GM21723 (cell line): ENCODE results near the gene AGPAT4.
"Not testable (repeated sequence)": the region's sequence is repeated elsewhere in the genome, so short reads cannot be mapped to it uniquely, and the experiment has no call there.

Experiments
- ATAC-seq: cut with Tn5 transposase; IDR thresholded peaks from one replicate; pipeline ENCODE4 v1.9.1; 2021; ENCODE audit warnings: mild to moderate bottlenecking, moderate library complexity; ENCODE audit not compliant: unreplicated experiment

Gene AGPAT4

DNA sequence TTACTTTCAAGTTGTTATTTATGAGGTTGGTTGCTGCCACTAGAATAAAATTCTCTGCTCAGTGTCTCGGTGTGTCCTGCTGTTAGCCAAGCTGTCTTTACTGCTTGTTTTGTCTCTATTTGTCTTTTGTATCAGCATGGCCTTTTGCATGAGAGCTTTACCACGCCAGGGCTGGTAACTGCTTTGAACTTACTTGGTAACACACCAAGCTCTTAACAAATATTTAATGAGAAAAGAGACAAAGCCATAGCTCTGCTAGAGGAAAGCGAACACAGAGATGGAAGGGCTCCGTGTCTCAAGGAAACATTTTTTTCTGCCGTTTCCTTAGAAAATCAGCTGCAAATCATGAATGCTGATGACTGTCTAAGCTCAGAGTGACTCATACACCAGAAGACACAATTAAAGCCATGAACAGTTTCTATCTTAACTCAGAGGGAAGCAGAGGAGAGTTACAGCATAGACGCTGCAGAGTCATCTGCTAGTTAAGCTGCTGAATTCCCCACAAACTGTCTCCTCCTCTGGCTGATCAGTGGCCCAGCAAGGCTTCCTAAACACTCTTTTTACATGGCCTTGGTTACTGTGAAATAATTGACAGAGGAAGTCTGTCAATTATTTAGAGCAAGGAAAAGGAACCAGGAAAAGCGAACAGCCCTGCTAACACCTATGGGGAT is 44.8 kb downstream of the AGPAT4 start:
- peak; percentile 48 for ATAC-seq

DNA sequence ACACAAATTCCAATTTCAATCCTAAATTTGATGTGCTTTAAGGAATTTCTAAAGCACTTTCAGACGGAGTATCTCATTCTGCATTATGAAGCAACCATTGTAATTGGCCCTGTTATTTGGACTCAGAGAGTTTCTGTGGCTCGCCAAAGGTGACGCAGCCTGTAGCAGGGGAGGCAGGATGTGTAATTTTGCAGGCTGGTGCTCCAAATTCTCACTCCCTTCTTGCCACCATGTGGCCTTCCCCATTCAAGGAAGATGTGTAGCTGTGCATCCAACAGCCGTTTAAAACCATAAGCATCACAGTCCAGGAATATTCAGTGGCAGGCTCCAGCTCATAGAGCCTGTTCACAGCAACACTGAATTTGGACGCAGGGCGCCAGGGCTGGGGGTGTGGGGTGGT is 45.8 kb downstream of the AGPAT4 start:
- ATAC-seq, result no peak

DNA sequence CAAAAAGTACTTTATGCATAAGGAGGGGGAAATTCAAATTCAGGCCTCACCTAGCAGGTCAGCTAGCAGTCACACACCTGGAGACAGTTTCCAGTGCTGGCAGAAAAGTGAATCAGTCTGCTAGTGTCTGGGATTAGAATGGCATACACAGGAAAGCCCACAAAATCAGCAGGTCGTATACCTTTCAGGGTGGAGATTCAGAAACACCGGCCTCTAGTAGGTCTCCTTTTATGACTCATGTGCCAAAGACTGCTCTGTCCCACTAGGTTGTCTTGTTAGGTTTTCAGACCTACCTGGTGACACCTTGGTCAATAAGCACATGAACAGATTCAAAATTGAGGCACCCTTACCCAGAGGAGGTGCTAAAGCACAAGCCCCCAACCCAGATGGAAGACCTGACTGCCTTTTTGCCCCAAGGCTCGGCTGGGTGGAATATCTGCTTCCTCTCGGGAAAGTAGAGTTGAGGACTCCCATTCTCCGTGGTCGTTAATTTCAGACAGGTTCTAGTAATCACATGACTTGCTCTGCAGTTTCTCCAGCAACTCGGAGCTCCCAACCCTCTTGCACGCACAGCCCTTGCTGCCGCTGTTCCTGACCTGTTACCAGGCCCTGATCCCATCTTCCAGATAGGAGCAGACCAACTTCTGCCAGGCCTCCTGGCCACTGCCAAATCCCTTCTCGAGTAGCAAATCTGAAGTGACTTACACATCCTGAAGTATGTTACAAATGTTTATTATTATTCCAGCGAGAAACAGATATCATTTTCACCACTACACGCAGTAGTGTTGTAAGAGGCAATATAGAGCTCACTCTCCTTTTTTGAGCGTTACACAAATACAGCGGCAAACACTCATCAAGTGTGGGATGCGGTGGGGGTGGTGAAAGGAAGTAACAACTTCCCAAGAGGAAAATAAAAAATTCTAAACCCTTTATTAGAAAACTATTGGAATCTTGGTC is 46.6 kb downstream of the AGPAT4 start:
- peak; percentile 13 for ATAC-seq

DNA sequence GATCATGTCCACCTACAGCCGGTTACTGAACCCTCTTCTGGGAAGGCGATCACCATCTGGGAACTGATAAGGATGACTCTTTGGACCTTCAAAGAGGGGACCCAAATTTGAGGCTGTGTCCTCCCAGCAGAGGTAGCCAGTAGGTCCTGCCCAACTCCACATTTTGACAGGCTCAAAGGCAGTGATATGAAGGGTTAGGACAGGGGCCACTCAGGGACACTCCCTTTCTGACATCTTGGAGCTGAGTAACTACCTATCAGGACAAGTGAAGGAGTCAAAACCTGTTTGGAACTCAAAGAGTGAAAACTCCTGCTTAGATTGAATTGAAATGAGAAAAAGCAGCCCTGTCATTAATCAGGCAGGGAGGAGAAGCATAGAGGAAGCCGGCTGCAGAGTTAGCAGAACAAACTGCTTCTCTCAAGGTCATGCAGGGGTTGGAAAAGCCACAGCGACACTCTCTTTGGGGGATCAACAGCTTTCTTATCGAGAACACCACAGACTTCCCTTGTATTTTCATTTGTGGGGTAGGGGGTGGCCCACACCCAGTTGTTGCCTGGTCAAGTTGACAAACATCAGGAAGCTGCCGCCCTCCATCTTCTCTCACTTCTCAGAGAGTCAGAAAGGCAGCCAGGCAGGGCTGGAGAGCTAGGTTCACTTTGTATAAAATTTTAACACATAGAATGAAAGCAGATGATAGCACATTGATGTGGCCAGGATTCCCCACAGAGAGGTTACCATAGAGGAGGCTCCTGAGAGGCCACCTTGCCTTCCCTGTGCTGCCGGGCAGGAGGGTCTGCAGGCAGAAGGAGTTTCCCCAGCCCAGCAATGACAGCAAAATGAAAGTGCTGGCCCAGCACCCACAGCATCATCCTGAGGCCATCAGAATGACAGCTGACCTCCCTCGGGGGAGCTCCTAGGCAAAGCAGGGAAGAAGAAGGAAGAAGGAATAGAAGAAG is 47.6 kb downstream of the AGPAT4 start:
- peak; percentile 64 for ATAC-seq

DNA sequence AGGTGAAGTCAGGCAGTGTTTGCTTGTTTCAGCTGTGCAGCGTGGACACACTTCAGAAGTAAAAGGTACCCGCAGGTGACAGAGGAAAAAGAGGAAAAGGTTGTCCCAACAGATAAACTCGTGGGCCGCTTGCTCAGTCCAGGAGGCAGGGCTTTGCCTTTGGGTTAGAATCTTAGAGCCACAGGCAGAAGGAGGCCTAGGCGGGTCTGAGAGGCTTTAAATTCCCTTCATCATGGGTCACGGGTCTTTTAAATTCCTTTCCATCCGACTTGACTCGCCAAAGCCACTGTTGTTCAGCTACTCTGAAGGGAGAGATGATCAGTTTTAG is 48.2 kb downstream of the AGPAT4 start:
- no peak for ATAC-seq

DNA sequence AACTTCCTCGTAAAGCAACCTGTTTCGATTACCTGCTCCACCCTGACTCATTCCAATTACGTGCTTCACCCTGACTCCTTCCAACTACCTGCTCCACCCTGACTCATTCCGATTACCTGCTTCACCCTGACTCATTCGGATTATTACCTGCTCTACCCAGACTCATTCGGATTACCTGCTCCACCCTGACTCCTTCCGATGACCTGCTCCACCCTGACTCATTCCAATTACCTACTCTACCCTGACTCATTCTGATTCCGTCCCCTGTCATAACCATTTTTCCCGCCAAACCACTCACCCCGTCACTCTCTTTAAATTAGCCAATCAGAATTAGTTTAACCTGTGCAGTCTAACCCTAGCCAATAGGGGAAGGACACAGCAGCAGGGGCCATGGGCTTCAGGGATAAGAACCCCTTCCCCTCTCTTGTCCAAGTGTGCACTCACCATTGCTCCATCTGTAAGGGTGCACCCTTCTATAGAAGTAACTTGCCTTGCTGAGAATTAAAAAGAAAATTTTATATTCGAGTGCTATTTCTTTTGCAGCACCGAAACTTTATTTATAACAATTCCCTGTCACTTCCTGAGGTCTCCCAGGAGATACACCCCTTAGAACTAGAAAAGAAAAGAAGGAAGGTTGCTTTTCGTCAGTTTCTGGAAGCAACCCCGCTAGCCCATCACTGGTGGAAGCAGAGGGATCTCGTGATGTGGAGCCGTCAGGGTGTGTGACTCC is 48.7 kb downstream of the AGPAT4 start:
- not testable (repeated sequence) for ATAC-seq

DNA sequence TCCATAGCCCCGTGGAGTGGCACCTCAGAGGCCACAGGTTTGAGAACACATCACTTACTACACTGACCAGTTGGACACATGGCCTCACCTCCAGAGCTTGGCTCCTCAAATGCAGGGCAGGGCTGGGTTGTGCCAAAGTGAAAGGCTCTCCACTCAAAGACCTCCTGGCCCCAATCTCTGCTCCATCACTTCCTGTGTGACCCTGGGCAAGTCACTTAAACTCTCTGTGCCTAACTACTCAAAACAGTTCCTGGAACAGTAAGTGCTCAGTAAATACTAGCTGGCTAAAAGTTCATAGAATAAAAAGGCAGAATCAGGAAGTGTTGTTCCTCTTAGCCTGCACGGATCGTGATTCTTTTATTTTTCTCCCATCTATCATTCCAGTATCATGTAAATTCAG is 50.2 kb downstream of the AGPAT4 start:
- no peak for ATAC-seq

DNA sequence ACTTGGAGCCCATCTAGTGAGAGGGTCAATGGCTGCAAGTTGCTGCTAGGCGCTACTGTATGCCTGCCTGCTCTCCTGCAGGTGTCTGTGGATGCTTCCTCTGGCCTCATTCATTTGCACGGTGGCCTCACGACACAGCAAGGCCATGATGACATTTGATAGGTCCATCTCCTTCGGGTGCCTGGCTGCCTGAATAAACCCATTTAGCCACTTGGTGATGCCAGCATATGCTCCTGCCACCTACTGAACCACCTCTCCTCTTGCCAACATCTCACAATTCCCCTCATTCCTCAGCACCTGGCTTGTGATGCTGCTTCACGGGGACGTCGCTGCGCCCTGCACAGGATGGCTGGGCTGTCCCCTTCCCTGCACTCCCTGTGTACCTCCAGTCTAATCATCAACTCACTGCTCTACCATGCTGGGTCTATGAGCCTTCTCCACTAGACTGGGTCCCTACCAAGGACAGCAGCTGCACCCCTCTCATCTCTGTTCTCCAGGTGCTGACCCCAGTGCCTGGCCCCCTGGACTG is 51.1 kb downstream of the AGPAT4 start:
- ATAC-seq, result no peak

DNA sequence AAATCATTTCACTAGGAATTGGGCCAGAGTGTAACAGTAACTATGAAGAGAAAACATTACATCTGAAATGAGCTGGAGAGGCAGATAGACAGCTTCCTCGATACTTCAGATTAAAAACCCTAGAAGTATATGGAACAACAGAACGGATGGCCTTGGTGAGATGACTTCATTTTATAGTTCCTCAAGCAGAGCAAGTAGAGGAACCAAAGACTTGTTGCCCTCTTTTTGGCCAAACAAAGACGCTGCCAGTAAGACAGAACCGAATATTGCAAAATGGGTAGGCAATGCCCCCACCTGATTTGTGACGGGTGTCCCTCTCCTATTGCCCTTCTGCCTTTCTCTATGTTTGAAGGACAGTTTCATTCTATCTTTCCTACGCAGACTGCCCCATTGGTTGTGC is 53.5 kb downstream of the AGPAT4 start:
- ATAC-seq, result no peak

DNA sequence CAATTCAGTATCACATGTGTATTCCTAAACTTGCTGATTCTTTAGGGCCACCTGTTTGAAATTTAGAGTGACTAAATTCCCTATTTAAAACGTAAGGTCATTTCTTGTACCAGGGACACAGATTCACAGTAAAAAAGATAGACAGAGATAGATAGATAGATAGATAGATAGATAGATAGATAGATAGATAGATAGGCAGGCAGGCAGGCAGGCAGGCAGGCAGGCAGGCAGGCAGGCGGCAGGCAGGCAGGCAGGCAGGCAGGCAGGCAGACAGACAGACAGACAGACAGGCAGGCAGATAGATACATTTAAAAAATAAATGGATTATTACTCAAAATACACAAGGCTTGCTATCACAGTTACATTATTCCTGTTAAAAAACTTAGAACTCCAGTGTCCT is 54.2 kb downstream of the AGPAT4 start:
- no peak for ATAC-seq

DNA sequence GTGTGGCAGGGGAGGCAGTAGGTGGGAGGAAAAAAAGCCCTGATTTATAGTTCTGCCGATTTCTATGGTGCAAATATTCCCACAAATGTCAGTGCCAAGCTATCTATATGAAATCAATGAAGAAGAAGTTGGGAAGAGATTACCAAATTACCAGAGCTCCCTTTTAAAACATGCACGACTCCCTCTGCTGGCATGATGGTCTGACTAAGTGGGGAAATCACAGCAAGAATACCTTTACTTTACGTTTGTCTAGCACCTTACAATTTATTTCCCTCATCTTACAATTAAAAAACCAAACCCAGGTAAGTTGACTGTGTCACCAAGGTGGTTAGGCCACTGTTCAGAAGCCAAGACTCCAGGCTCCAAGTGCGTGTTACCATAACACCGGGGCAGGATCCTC is 55.6 kb downstream of the AGPAT4 start:
- no peak for ATAC-seq

DNA sequence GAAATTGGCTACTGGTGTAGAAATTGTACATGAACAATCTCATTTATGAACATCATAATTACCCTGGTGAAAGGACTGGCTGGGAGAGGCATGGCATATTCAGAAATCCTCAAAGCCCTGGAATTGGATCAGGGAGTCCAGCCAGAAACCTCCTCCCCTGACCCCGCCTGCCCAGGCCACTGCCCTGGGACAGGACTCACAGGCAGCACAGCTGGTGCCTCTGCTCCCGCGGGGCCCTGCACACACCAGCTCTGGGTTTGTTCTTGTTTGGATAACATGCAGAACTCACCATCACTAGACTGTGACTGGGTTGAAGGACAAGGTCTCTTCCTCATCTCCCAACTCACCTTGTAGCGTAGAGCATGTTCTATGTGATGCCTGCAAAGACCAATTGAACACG is 56.2 kb downstream of the AGPAT4 start:
- ATAC-seq, result no peak

DNA sequence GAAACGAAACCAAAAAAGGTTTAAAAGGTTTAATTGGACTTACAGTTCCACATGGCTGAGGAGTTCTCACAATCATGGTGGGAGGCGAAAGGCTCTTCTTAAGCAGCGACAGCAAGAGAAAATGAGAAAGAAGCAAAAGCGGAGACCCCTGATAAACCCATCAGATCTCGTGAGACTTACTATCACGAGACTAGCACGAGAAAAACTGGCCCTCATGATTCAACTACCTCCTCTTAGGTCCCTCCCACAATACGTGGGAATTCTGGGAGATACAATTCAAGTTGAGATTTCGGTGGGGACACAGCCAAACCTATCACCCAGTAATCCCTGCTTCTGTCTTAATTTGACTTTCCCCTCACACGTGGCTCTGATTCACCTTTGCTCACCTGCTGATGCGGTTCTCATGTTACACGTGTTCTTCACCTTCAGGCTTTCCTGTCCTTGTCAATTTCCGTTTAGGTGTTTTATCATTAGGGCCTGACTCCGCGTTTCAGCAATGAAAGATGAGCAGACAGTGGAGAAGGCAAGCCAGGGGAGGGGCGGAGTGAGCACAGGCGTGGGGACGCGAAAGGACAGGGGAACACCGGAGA is 57.1 kb downstream of the AGPAT4 start:
- no peak for ATAC-seq

DNA sequence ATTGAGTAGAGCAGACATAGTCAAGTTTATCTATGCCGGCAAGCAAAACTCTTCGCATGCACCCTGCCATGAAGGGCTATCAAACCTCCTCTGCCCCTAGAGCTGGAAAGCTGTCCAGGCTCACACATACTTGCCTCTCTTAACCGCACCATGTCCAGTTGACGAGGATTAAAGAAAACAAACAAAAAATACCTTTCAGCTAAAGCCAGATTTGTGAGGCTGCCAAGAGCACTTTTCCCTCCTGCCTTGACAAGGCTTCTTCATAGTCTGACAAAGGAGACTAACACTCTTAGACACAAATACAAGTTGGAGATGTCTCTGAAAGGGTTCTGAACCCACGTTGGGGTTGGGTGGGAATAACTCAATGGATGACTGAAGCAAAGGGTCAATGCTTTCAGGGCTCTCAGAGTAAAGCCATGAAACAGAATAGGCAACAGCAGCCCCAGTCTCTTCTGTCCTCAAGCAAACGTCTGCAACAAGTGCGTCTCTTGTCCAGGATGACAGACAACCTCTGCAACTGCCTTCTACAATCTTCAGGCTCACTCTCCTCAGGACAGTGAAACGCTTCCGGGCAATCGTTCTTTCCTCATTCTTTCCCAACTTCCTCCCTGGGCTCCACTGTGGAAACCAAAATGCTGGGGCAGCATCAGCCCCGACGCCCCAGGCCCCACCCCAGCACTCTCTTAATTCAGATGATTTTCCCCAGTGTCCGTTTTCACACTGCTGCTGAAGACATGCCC is 57.8 kb downstream of the AGPAT4 start:
- ATAC-seq, result no peak

DNA sequence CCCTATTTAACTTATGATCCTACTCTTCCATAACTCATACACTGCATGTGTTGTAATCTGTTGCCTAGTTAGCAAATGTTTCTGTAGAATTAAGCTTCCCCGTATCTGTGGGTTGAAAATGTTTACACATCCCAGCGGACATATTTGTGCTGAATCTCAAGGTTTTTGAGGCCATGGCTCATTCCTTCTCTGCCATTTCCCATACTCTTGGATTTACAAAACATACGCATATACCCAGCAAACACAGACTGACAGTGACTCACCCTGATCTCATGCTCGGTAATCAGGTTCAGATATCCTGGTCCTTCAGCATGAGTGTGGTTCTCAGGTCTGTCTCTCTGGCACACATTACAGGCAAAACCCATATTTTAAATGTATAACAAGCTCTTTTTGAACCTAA is 58.7 kb downstream of the AGPAT4 start:
- no peak for ATAC-seq

DNA sequence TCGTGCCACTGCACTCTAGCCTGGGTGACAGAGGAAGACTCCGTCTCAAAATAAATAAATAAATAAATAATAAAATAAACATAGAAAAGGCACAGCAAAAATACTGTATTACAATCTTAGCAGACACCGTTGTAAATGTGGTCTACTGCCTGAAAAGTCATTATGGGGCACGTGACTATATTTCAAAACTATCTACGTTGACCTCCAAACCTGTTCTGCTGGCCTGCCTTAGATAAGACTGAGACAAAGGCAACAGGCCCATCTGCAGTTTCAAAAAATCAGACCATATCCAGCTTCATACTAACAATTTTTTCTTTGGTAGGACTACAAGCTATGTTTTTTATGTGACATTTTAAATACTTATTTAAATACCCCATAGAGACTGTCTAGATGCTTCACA is 59.1 kb downstream of the AGPAT4 start:
- no peak for ATAC-seq

DNA sequence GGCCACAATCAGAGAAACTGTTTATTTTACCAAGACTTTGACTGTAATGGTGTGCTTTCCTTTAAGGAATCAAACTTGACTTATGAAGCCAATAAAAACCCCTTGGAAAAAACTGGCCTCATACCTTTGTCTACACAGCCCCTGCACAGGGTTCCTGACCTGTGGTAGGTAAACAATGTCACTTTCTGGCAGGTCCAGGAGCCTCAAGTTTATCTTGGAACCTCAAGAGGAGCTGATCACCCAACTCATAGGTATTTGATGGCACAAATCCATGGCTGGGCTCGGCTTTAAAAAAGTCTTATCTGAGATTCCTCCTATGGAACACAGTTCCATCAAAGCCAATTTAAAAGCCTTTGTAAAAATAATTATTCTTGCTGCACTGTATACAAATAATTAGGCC is 61.0 kb downstream of the AGPAT4 start:
- ATAC-seq, result no peak

DNA sequence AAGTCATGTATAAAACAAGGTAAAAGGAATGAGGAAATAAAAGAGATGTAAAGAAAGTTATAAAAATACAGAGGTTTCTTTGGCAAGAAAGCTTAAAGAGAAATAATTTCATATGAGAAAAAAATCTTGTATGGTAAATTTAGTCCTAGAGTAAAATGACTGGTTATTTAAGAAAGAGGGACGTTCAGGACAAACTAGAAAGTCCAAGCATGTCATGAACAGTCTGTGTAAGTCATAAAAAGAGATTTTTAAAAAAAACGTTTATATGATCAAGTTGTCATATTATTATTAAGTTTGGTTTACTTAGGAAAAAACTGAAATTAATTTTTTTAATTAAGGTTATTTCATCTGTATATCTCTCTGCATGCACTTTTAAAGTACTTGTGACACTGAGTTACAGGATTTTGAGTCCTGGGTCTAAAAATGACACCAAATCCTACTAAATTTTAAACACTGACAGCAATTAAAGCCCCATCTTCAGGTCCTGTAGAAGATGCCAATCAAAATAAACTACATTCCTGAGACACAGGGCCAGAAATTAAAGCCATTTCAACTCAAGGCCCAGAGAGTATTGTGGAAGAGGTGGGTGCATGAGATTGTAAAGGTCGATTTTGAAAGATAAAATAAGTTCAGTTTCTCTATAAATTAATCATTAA is 62.4 kb downstream of the AGPAT4 start:
- no peak for ATAC-seq

DNA sequence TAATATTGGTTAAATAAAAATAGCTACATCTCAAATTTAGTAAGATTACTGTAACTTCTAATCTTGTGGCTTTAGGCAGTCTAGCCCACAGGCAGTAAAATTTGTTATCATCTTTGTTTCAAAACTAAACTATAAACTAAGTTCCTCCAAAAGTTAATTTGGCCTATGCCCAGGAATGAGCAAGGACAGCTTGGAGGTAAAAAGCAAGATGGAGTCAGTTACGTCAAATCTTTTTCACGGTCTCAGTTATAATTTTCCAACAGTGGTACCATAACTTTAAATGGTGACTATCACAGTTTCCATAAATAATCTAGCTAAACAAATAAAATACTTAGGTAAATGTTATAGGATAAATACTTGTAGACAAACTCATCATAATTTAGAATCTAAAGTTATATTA is 63.0 kb downstream of the AGPAT4 start:
- no peak for ATAC-seq
